SK-N-SH (cell line): ENCODE data around the gene CAPN5.

Experiments used
- CTCF ChIP-seq: fragments of 200-600 bp; sonication (generic); IDR thresholded peaks from 2 replicates; pipeline ENCODE4 v1.6.1; 2017; ENCODE audit warnings: antibody characterized with exemption, mild to moderate bottlenecking, moderate library complexity
- EZH2phosphoT487 ChIP-seq: fragments of 200-600 bp; sonication (generic); IDR thresholded peaks from 2 replicates; pipeline ENCODE4 v1.6.1; 2017; ENCODE audit warnings: low read depth, mixed run types, mild to moderate bottlenecking, antibody characterized with exemption, moderate library complexity, borderline replicate concordance
- MXI1 ChIP-seq: IDR thresholded peaks from 2 replicates; pipeline ENCODE4 v1.6.1; 2012; ENCODE audit warnings: mild to moderate bottlenecking, low read depth, low read length, improper control_type of control experiment
- RAD21 ChIP-seq: IDR thresholded peaks from 2 replicates; pipeline ENCODE4 v1.6.1; 2012; ENCODE audit warnings: mild to moderate bottlenecking, low read length
- RXRA ChIP-seq: IDR thresholded peaks from 2 replicates; pipeline ENCODE4 v1.4.0; 2012; ENCODE audit warnings: low read depth, mild to moderate bottlenecking, borderline replicate concordance
- TCF12 ChIP-seq: IDR thresholded peaks from 2 replicates; pipeline ENCODE4 v1.4.0; 2012

- TF ChIP-seq EZH2phosphoT487 (no peak), MXI1 (no peak), RXRA (no peak), TCF12 (no peak), RAD21 (no peak), CTCF (no peak)
Observed at GRCh38 chr11:77092382-77092781, 25.6 kb downstream of the CAPN5 start.
